NCI-H69 (cell line): ENCODE measurements around the gene GSG1L.
"Not testable (repeated sequence)": the region's sequence is repeated elsewhere in the genome, so short reads cannot be mapped to it uniquely, and the experiment has no call there.

ENCODE experiments used
- DNase-seq: peaks from one replicate; lab custom pipeline; 2025; lab: John Stamatoyannopoulos, UW

Gene GSG1L

GRCh38 chr16:27980919-27981700 is 82.4 kb downstream of the GSG1L start:
- peak; percentile 78 for DNase-seq

GRCh38 chr16:27980076-27980775 is 83.3 kb downstream of the GSG1L start:
- peak; percentile 24 for DNase-seq

GRCh38 chr16:27979668-27980067 is 83.8 kb downstream of the GSG1L start:
- not testable (repeated sequence) for DNase-seq

- DNase-seq = no peak
Observed at GRCh38 chr16:27978876-27979275, 84.6 kb downstream of the GSG1L start.

- DNase-seq = no peak
Observed at GRCh38 chr16:27977966-27978365, 85.5 kb downstream of the GSG1L start.

GRCh38 chr16:27976990-27977389 is 86.5 kb downstream of the GSG1L start:
- DNase-seq = no peak

GRCh38 chr16:27974896-27975540 is 88.5 kb downstream of the GSG1L start:
- DNase-seq = no peak

- peak; percentile 10 for DNase-seq
Observed at GRCh38 chr16:27973678-27974077, 89.8 kb downstream of the GSG1L start.

GRCh38 chr16:27972500-27972899 is 91.0 kb downstream of the GSG1L start:
- DNase-seq = peak; percentile 75

- DNase-seq = no peak
Observed at GRCh38 chr16:27969574-27969973, 93.9 kb downstream of the GSG1L start.

- no peak for DNase-seq
Observed at GRCh38 chr16:27967169-27967568, 96.3 kb downstream of the GSG1L start.

- no peak for DNase-seq
Observed at GRCh38 chr16:27966756-27967155, 96.8 kb downstream of the GSG1L start.

- no peak for DNase-seq
Observed at GRCh38 chr16:27965801-27966200, 97.7 kb downstream of the GSG1L start.

- DNase-seq = no peak
Observed at GRCh38 chr16:27963471-27963965, 100.0 kb downstream of the GSG1L start.

- no peak for DNase-seq
Observed at GRCh38 chr16:27962197-27962596, 101.3 kb downstream of the GSG1L start.

GRCh38 chr16:27961296-27961620 is 102.3 kb downstream of the GSG1L start:
- no peak for DNase-seq

- DNase-seq = no peak
Observed at GRCh38 chr16:27960619-27961295, 102.8 kb downstream of the GSG1L start.

- no peak for DNase-seq
Observed at GRCh38 chr16:27959914-27960313, 103.6 kb downstream of the GSG1L start.

GRCh38 chr16:27954191-27954590 is 109.3 kb downstream of the GSG1L start:
- DNase-seq = no peak

GRCh38 chr16:27952811-27953210 is 110.7 kb downstream of the GSG1L start:
- DNase-seq = no peak

GRCh38 chr16:27951489-27952120 is 111.9 kb downstream of the GSG1L start:
- no peak for DNase-seq
